ENCODE data around the gene CDCA4.

DNA sequence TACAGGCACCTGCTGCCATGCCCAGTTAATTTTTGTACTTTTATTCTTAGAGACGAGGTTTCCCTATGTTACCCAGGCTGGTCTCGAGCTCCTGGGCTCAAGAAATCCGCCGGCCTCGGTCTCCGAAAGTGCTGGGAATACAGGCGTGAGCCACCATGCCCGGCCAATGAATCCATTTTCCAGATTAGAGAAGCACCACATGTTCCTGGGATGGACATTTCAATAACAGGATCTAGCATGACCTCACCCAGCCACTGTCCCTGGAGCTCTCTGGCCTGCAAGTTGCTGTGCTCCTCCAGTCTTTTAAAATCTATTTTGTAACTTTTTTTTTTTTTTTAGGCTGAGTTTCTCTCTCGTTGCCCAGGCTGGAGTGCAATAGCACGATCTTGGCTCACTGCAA is 42.2 kb upstream of the CDCA4 start:
- TF ChIP-seq CTCF (IDR thresholded peaks at IDR 0.05; ENCODE audit: low read length) (no peak), EZH2 (IDR thresholded peaks at IDR 0.05; ENCODE audit: borderline replicate concordance, low read length) (no peak)
